Keratinocyte (primary cell): ENCODE measurements around the gene FRMD1. TPM values are rescaled to one million over a fixed set of nuclear protein-coding genes. Genes with fewer than 3 reads are reported as not detected.

Source experiments
- DNase-seq: peaks from one replicate; pipeline ENCODE4 v3.0.0-alpha.2; 2011; ENCODE audit warnings: low read depth, missing footprints, low spot score
- FAIRE-seq: peaks from 2 replicates; lab custom pipeline; 2011; peaks lifted over from hg19 to GRCh38; lab: Jason Lieb, UNC
- H2AFZ ChIP-seq: 2 replicates; pipeline ENCODE4 v1.6.0; 2012; ENCODE audit warnings: low read length, control low read depth, inconsistent platforms; ENCODE audit not compliant: control insufficient read depth
- H3K27ac ChIP-seq: 2 replicates; pipeline ENCODE4 v1.5.1; 2011; ENCODE audit warnings: low read length; ENCODE audit not compliant: control insufficient read depth, insufficient read depth
- H3K27me3 ChIP-seq: 3 replicates; pipeline ENCODE4 v1.6.0; 2011; ENCODE audit warnings: low read length; ENCODE audit not compliant: control insufficient read depth, insufficient read depth; ENCODE audit errors: extremely low read depth
- H3K36me3 ChIP-seq, 2 experiments: 2 replicates in 1 of 2; 3 replicates in 1 of 2; pipeline ENCODE4 v1.5.1; 2011; ENCODE audit warnings: low read length in 2 of 2, mild to moderate bottlenecking in 1 of 2; ENCODE audit not compliant: control insufficient read depth in 2 of 2, insufficient read depth in 2 of 2; ENCODE audit errors: extremely low read depth in 1 of 2
- H3K4me1 ChIP-seq: 3 replicates; pipeline ENCODE4 v1.5.1; 2011; ENCODE audit warnings: low read length; ENCODE audit not compliant: control insufficient read depth, insufficient read depth; ENCODE audit errors: extremely low read depth
- H3K4me2 ChIP-seq: 3 replicates; pipeline ENCODE4 v1.6.0; 2011; ENCODE audit warnings: low read depth, low read length; ENCODE audit not compliant: control insufficient read depth, insufficient read depth; ENCODE audit errors: extremely low read depth
- H3K4me3 ChIP-seq, 3 experiments: fragments of 200-600 bp in 1 of 3; sonication (generic) in 1 of 3; 2 replicates in 2 of 3; 3 replicates in 1 of 3; pipeline ENCODE4 v1.5.1; 2011 to 2016; ENCODE audit warnings: low read length in 3 of 3, mild to moderate bottlenecking in 3 of 3, control low read depth in 2 of 3, inconsistent platforms in 1 of 3, low read depth in 1 of 3, mixed read lengths in 1 of 3, mixed run types in 1 of 3, moderate library complexity in 1 of 3; ENCODE audit not compliant: control insufficient read depth in 2 of 3, insufficient read depth in 2 of 3; ENCODE audit errors: extremely low read depth in 1 of 3
- H3K79me2 ChIP-seq: 2 replicates; pipeline ENCODE4 v1.6.0; 2012; ENCODE audit warnings: low read length; ENCODE audit not compliant: control insufficient read depth, insufficient read depth
- H3K9ac ChIP-seq: 3 replicates; pipeline ENCODE4 v1.6.0; 2011; ENCODE audit warnings: low read length; ENCODE audit not compliant: control insufficient read depth, insufficient read depth; ENCODE audit errors: extremely low read depth
- H3K9me1 ChIP-seq: 3 replicates; pipeline ENCODE4 v1.6.0; 2011; ENCODE audit warnings: low read length; ENCODE audit not compliant: control insufficient read depth, insufficient read depth; ENCODE audit errors: extremely low read depth
- H3K9me3 ChIP-seq: 2 replicates; pipeline ENCODE4 v1.5.1; 2012; ENCODE audit warnings: low read depth, low read length; ENCODE audit not compliant: control insufficient read depth
- H4K20me1 ChIP-seq: 3 replicates; pipeline ENCODE4 v1.6.0; 2011; ENCODE audit warnings: low read length; ENCODE audit not compliant: control insufficient read depth, insufficient read depth; ENCODE audit errors: extremely low read depth
- EZH2 ChIP-seq: IDR thresholded peaks from one replicate; pipeline ENCODE4 v1.6.1; 2012; ENCODE audit warnings: inconsistent platforms, mild to moderate bottlenecking, low read length, moderate library complexity
- dilution Hi-C: fragments of 300-500 bp; cut with MboI; formaldehyde crosslinking; loops from one replicate; pipeline ENCODE4 v1.7.0; 2020; ENCODE audit warnings: low sequenced_read_pairs; ENCODE audit not compliant: extremely low pct_ligation_motif_present
- polyA plus RNA-seq, 5 experiments: library from polyadenylated mRNA; depleted of rRNA in 3 of 5; stranded (reverse) in 3 of 5; stranded (forward) in 1 of 5; unstranded in 1 of 5; fragments of >200 nt; gene quantifications; 1 replicate in 1 of 5; 2 replicates in 3 of 5; 3 replicates in 1 of 5; pipeline versions ENCODE4 v1.2.1 to v1.2.3, GENCODE V29; 2011 to 2012; ENCODE audit warnings: missing spikeins in 2 of 5, low read depth in 1 of 5, low replicate concordance in 1 of 5
- TF ChIP-seq, protein P1 (sequence below), 3 experiments: IDR thresholded peaks in 1 of 3; conservative IDR thresholded peaks in 1 of 3; optimal IDR thresholded peaks in 1 of 3; 2 replicates in 2 of 3; 3 replicates in 1 of 3; pipeline versions ENCODE3 to v1.5.1; 2011; ENCODE audit warnings: low read length in 3 of 3, mild to moderate bottlenecking in 3 of 3, moderate library complexity in 2 of 3, control low read depth in 1 of 3, inconsistent platforms in 1 of 3; ENCODE audit not compliant: insufficient read depth in 2 of 3; ENCODE audit errors: extremely low read depth in 1 of 3

FRMD1 gene
- polyA plus RNA-seq, 1 donor (not counting 4 experiments of a cell fraction or from before 2014, with no cell fraction given), result not detected

DNA sequence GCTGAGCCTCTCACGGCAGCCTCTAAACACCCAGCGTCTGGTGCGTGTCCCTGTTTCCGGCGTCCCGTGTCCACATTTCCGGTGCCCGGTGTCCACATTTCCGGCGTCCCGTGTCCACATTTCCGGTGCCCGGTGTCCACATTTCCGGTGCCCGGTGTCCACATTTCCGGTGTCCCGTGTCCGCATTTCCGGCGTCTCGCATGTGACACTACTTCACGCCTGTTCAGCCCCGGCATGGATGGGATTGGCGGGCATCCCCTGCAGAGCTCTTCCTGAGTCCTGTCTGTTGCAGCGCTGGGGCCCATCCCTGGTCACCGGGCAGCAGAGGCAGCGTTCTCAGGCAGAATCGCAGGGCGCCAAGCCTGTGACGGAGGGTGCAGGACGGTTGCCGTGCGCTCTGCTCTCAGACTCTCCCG, 3.2 kb downstream of the FRMD1 start:
- dilution Hi-C loops, result no loop called here
- no peak overlapping the region for H3K9ac ChIP-seq
- no peak for FAIRE-seq
- H3K4me2 ChIP-seq, result no peak overlapping the region
- H4K20me1 ChIP-seq, result no peaks in the 10 kb centered on the region
- peaks cover 6% of the 10 kb centered on the region for H3K9me3 ChIP-seq
- H3K36me3 ChIP-seq, result no peaks in the 10 kb centered on the region
- no peaks in the 10 kb centered on the region for H3K9me1 ChIP-seq
- H3K4me3 ChIP-seq, result no peak overlapping the region
- TF ChIP-seq, protein P1, sequence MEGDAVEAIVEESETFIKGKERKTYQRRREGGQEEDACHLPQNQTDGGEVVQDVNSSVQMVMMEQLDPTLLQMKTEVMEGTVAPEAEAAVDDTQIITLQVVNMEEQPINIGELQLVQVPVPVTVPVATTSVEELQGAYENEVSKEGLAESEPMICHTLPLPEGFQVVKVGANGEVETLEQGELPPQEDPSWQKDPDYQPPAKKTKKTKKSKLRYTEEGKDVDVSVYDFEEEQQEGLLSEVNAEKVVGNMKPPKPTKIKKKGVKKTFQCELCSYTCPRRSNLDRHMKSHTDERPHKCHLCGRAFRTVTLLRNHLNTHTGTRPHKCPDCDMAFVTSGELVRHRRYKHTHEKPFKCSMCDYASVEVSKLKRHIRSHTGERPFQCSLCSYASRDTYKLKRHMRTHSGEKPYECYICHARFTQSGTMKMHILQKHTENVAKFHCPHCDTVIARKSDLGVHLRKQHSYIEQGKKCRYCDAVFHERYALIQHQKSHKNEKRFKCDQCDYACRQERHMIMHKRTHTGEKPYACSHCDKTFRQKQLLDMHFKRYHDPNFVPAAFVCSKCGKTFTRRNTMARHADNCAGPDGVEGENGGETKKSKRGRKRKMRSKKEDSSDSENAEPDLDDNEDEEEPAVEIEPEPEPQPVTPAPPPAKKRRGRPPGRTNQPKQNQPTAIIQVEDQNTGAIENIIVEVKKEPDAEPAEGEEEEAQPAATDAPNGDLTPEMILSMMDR (optimal IDR thresholded peaks at IDR 0.05 in 1 of 3, IDR thresholded peaks at IDR 0.05 in 1 of 3, conservative IDR thresholded peaks at IDR 0.05 in 1 of 3; ENCODE audit: extremely low read depth in 1 of 3, insufficient read depth in 2 of 3, low read length in 3 of 3), result no peak
- TF ChIP-seq EZH2, result no peak
- DNase-seq, result no peak
- H2AFZ ChIP-seq, result no peak overlapping the region
- peaks cover 8% of the 10 kb centered on the region for H3K27me3 ChIP-seq
- no peaks in the 10 kb centered on the region for H3K79me2 ChIP-seq
- H3K27ac ChIP-seq, result no peak overlapping the region
- no peaks in the 10 kb centered on the region for H3K4me1 ChIP-seq

DNA sequence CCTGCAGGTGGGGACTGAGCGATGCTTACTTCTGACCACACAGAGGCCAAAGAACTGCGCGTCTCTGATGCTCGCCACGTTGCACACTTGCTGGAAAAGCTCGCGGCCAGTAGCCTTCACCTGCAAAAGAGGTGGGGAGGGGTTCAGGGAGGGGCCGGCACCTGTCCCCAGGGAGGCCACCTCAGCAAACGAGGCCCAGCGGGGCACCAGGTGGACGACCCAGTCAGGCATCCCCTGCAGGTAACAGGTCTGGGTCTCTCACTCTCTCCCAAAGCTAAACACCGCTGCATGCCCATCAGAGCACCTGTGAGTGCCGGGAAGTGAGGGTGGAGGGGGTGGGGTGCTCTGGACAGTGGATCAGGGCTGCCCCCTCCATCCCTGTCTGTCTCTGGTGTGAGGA, 3.8 kb downstream of the FRMD1 start:
- Histone ChIP-seq H3K27me3 (peaks cover 8% of the 10 kb centered on the region), H3K4me1 (no peaks in the 10 kb centered on the region), H3K79me2 (no peaks in the 10 kb centered on the region), H3K27ac (no peak overlapping the region), H4K20me1 (no peaks in the 10 kb centered on the region), H3K9me1 (no peaks in the 10 kb centered on the region), H2AFZ (no peak overlapping the region), H3K9me3 (peaks cover 6% of the 10 kb centered on the region), H3K36me3 (no peaks in the 10 kb centered on the region), H3K4me3 (no peak overlapping the region), H3K9ac (no peak overlapping the region), H3K4me2 (no peak overlapping the region)
- DNase-seq (no peak), FAIRE-seq (no peak)
- dilution Hi-C loops, result no loop called here
- TF ChIP-seq EZH2, result no peak
- TF ChIP-seq, protein P1 (optimal IDR thresholded peaks at IDR 0.05 in 1 of 3, IDR thresholded peaks at IDR 0.05 in 1 of 3, conservative IDR thresholded peaks at IDR 0.05 in 1 of 3; ENCODE audit: extremely low read depth in 1 of 3, insufficient read depth in 2 of 3, low read length in 3 of 3), result no peak
